ENCODE results near the gene PGBD4.
A peak's percentile ranks its signal among the peaks of the same experiment; 100 is the strongest.

Gene PGBD4
- long read RNA-seq, full-length matches to known transcripts = 24 of 24 reads
- long read RNA-seq, partial matches to known transcripts = 0 of 24 reads
- long read RNA-seq, other reads (novel, unspliced or antisense) = 0 of 24 reads

DNA sequence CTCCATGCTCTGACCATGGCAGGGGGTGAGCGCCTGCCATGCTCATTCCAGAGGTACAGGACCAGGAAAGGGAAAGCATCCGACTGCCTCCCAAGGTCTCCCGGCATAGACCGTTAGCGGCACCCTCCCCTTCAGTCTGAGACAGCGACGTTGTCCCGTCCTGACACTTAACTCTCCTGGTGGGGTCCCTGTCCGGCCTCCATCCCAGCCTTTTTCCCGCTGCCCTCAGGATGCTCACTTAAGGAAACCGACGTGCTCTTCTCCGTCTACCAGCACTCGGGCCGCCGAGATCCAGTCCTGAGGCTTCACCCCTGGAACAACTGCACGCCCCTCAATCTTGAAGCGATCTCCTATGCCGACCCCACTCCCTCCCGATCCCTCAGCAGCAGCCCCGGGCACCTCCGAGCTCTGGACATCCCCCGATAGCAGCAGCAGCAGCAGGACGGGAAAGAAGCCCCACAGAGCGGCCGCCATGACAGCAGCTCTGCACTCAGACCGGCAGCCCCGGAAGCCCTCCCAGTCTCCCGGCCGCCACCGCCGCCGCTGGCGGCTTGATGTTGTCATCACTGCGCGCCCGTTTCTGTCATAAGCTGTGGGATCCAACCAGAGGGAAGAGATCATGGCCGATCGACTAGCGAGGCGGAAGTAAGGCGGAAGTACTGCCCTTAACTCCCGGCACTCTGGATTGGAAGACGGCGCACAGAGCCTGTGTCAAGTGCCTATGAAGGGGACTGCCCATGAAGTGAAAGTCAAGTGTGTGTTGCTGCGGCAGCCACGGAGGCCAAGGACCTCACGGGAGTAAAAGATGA is at the start of gene PGBD4, which contains the start of gene EMC7:
Gene PGBD4 (plus strand): TSS at position 718 of the 809 bp plus-strand sequence. CDS start 449 bp downstream, outside the sequence.
Gene EMC7 (minus strand): TSS at position 497 of the 809 bp plus-strand sequence. CDS start 23 bp downstream, at position 474.
- Histone ChIP-seq H3K27me3 (ENCODE audit: insufficient read depth, poor library complexity, severe bottlenecking) (no peaks in the 10 kb centered on the region), H3K27ac (replicated peaks) (peak within 1 kb of the TSS; percentile 86), H3K4me3 (replicated peaks; ENCODE audit: insufficient read depth, low read length) (peak within 1 kb of the TSS; percentile 99)
- TF ChIP-seq GABPA (IDR thresholded peaks at IDR 0.05; ENCODE audit: low read depth) (peak; percentile 78), SPI1 (IDR thresholded peaks at IDR 0.05; ENCODE audit: borderline replicate concordance, low read depth) (no peak), CTCF (IDR thresholded peaks at IDR 0.05; ENCODE audit: insufficient read depth, low read length) (no peak), POLR2AphosphoS5 (IDR thresholded peaks at IDR 0.05; ENCODE audit: low read depth) (peak; percentile 88)
- TF ChIP-seq, protein P1, sequence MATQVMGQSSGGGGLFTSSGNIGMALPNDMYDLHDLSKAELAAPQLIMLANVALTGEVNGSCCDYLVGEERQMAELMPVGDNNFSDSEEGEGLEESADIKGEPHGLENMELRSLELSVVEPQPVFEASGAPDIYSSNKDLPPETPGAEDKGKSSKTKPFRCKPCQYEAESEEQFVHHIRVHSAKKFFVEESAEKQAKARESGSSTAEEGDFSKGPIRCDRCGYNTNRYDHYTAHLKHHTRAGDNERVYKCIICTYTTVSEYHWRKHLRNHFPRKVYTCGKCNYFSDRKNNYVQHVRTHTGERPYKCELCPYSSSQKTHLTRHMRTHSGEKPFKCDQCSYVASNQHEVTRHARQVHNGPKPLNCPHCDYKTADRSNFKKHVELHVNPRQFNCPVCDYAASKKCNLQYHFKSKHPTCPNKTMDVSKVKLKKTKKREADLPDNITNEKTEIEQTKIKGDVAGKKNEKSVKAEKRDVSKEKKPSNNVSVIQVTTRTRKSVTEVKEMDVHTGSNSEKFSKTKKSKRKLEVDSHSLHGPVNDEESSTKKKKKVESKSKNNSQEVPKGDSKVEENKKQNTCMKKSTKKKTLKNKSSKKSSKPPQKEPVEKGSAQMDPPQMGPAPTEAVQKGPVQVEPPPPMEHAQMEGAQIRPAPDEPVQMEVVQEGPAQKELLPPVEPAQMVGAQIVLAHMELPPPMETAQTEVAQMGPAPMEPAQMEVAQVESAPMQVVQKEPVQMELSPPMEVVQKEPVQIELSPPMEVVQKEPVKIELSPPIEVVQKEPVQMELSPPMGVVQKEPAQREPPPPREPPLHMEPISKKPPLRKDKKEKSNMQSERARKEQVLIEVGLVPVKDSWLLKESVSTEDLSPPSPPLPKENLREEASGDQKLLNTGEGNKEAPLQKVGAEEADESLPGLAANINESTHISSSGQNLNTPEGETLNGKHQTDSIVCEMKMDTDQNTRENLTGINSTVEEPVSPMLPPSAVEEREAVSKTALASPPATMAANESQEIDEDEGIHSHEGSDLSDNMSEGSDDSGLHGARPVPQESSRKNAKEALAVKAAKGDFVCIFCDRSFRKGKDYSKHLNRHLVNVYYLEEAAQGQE (IDR thresholded peaks at IDR 0.05; ENCODE audit: insufficient replicate concordance, low read depth) = peak; percentile 42
- peak; percentile 97 to 99 for DNase-seq (ENCODE audit: low read depth in 1 of 2, low spot score in 1 of 2)

DNA sequence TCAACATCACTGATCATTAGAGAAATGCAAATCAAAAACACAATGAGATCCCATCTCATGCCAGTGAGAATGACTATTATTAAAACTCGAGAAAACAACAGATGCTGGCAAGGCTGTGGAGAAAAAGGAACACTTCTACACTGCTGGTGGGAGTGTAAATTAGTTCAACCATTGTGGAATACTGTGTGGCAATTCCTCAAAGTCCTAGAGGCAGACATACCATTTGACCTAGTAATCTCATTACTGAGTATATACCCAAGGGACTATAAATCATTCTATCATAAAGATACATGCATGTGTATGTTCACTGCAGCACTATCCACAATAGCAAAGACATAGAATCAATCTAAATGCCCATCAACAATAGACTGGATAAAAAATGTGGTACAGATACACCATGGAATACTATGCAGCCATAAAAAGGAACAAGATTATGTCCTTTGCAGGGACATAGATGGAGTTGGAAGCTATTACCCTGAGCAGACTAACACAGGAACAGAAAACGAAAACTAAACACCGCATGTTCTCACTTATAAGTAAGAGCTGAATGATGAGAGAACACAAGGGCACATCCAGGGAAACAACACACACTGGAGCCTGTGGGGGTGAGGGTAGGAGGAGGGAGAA is 47.7 kb upstream of the PGBD4 start:
- TF ChIP-seq CTCF (IDR thresholded peaks at IDR 0.05; ENCODE audit: insufficient read depth, low read length) (no peak), GABPA (IDR thresholded peaks at IDR 0.05; ENCODE audit: low read depth) (no peak), SPI1 (IDR thresholded peaks at IDR 0.05; ENCODE audit: borderline replicate concordance, low read depth) (no peak), POLR2AphosphoS5 (IDR thresholded peaks at IDR 0.05; ENCODE audit: low read depth) (no peak)
- TF ChIP-seq, protein P1 (IDR thresholded peaks at IDR 0.05; ENCODE audit: insufficient replicate concordance, low read depth) = no peak
- H3K4me3 ChIP-seq (replicated peaks; ENCODE audit: insufficient read depth, low read length) = no peak overlapping the region
- H3K27me3 ChIP-seq (ENCODE audit: insufficient read depth, poor library complexity, severe bottlenecking) = no peaks in the 10 kb centered on the region
- DNase-seq (ENCODE audit: low read depth in 1 of 2, low spot score in 1 of 2) = no peak
- no peak overlapping the region for H3K27ac ChIP-seq (replicated peaks)

DNA sequence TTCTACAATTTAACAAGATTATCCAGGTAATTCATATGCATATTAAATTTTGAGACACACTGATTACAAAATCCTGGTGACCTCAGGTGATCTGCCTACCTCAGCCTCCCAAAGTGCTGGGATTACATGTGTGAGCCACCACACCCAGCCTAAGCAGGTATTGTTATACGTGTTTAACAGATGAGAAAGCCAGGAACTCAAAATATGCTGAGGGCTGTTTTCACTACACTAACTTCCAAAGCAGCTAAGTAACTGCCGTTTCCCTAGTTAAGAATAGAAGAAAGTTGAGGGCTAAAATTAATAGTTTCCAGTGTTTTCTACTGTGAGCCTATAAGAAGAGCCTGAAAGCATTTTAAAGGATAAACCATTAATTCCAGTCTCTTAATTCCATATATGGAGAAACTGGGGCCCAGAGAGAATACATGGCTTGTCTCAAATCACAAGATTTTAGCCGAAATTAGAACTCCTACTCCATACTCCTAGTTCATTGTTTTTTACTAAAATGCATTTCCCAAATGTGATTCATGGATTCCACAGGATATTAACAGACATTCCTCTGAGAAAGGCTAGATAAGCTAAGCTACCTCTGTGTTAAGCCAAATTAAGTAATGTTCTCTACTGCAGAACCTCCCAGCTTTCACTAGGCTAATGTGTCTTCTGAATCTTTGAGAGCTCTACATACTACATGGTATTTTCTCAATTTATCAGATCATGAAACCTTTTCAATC is 45.9 kb upstream of the PGBD4 start:
- no peaks in the 10 kb centered on the region for H3K27me3 ChIP-seq (ENCODE audit: insufficient read depth, poor library complexity, severe bottlenecking)
- DNase-seq (ENCODE audit: low read depth in 1 of 2, low spot score in 1 of 2) = no peak

More for the DNA sequence above, 45.9 kb upstream of the PGBD4 start:
- Histone ChIP-seq H3K27ac (replicated peaks) (no peak overlapping the region), H3K4me3 (replicated peaks; ENCODE audit: insufficient read depth, low read length) (no peak overlapping the region)
- no peak for TF ChIP-seq POLR2AphosphoS5 (IDR thresholded peaks at IDR 0.05; ENCODE audit: low read depth)
- no peak for TF ChIP-seq SPI1 (IDR thresholded peaks at IDR 0.05; ENCODE audit: borderline replicate concordance, low read depth)
- TF ChIP-seq CTCF (IDR thresholded peaks at IDR 0.05; ENCODE audit: insufficient read depth, low read length) = no peak
- TF ChIP-seq, protein P1 (IDR thresholded peaks at IDR 0.05; ENCODE audit: insufficient replicate concordance, low read depth) = no peak
- TF ChIP-seq GABPA (IDR thresholded peaks at IDR 0.05; ENCODE audit: low read depth) = no peak
